ENCODE results near the gene CABLES1.

Gene CABLES1

GRCh38 chr18:23163786-23164533, 28.7 kb downstream of the CABLES1 start:
- no peak for TF ChIP-seq CTCF (IDR thresholded peaks at IDR 0.05; ENCODE audit: insufficient read depth, missing control alignments)
- no peak for FAIRE-seq

GRCh38 chr18:23165271-23166068, 30.2 kb downstream of the CABLES1 start:
- TF ChIP-seq CTCF (IDR thresholded peaks at IDR 0.05; ENCODE audit: insufficient read depth, missing control alignments): no peak
- no peak for DNase-seq (ENCODE audit: insufficient read length, low spot score)
- no peak for FAIRE-seq

More at GRCh38 chr18:23163786-23164533, 28.7 kb downstream of the CABLES1 start:
- DNase-seq (ENCODE audit: insufficient read length, low spot score): no peak

- no peak for FAIRE-seq
Measured at GRCh38 chr18:23166891-23167541, 31.7 kb downstream of the CABLES1 start.

GRCh38 chr18:23169673-23170044, 34.4 kb downstream of the CABLES1 start:
- FAIRE-seq (no peak), DNase-seq (ENCODE audit: insufficient read length, low spot score) (no peak)
- TF ChIP-seq CTCF (IDR thresholded peaks at IDR 0.05; ENCODE audit: insufficient read depth, missing control alignments): no peak

More at GRCh38 chr18:23166891-23167541, 31.7 kb downstream of the CABLES1 start:
- no peak for DNase-seq (ENCODE audit: insufficient read length, low spot score)
- TF ChIP-seq CTCF (IDR thresholded peaks at IDR 0.05; ENCODE audit: insufficient read depth, missing control alignments): no peak

GRCh38 chr18:23170137-23170536, 34.9 kb downstream of the CABLES1 start:
- FAIRE-seq (no peak), DNase-seq (ENCODE audit: insufficient read length, low spot score) (no peak)
- no peak for TF ChIP-seq CTCF (IDR thresholded peaks at IDR 0.05; ENCODE audit: insufficient read depth, missing control alignments)

- FAIRE-seq: no peak
- DNase-seq (ENCODE audit: insufficient read length, low spot score): no peak
- no peak for TF ChIP-seq CTCF (IDR thresholded peaks at IDR 0.05; ENCODE audit: insufficient read depth, missing control alignments)
Measured at GRCh38 chr18:23171581-23172156, 36.4 kb downstream of the CABLES1 start.
